Psoas muscle (tissue), 8 donors: Measurements from ENCODE around the gene ITPR2. TPM values are rescaled to one million over a fixed set of nuclear protein-coding genes. Genes with fewer than 3 reads are reported as not detected.
"Not testable (repeated sequence)": the region's sequence is repeated elsewhere in the genome, so short reads cannot be mapped to it uniquely, and the experiment has no call there.

Experiments
- ATAC-seq, 4 donors: fragments of 200-7000 bp; cut with Tn5 transposase; one replicate each; pipeline ENCODE4 v1.9.1; 2020; ENCODE audit warnings: moderate library complexity in 3 of 4, mild to moderate bottlenecking in 2 of 4
- DNase-seq, 2 donors: peaks; one replicate each; pipeline ENCODE4 v3.0.0-alpha.2; 2020
- H3K27ac ChIP-seq: fragments of 200-600 bp; one replicate; pipeline ENCODE4 v1.8.0; 2022
- H3K27me3 ChIP-seq, 3 donors: fragments of 200-600 bp in 1 of 3; one replicate each; pipeline versions ENCODE4 v1.6.1 to v1.8.0; 2013 to 2022; ENCODE audit warnings: low read length in 2 of 3, mild to moderate bottlenecking in 2 of 3, moderate library complexity in 1 of 3; ENCODE audit not compliant: insufficient read depth in 3 of 3
- H3K36me3 ChIP-seq, 2 donors: fragments of 200-600 bp in 1 of 2; one replicate each; pipeline versions ENCODE4 v1.6.1 to v1.8.0; 2013 to 2022; ENCODE audit warnings: low read depth in 1 of 2, mild to moderate bottlenecking in 1 of 2, moderate library complexity in 1 of 2; ENCODE audit not compliant: insufficient read depth in 1 of 2
- H3K4me1 ChIP-seq: fragments of 200-600 bp; one replicate; pipeline ENCODE4 v1.8.0; 2022
- H3K4me3 ChIP-seq: fragments of 200-600 bp; one replicate; pipeline ENCODE4 v1.8.0; 2022; ENCODE audit warnings: mild to moderate bottlenecking
- H3K9me3 ChIP-seq: fragments of 200-600 bp; one replicate; pipeline ENCODE4 v1.8.0; 2022
- WGBS, 3 donors: extraction: QIAGEN DNeasy Blood & Tissue Kit; methylation state at CpG; one replicate each; pipeline versions ENCODE4 v1.1.6 to v1.1.7; 2013; 5-methylcytosine and 5-hydroxymethylcytosine counted together
- intact Hi-C, 2 donors: fragments of 100-400 bp; cut with DNase I; formaldehyde crosslinking; loops; one replicate each; pipeline versions ENCODE4 v1.11.0 to v1.14.2; 2022
- polyA plus RNA-seq, 3 donors: library from polyadenylated mRNA; stranded (reverse); fragments of 200-250 nt; gene quantifications; one replicate each; pipeline ENCODE4 v1.2.3, GENCODE V29; 2013
- total RNA-seq, 4 donors: library from RNA; stranded (reverse); fragmentation: NEBNext Ultra II Directional in 2 of 4; extraction: Animal tissue kit (Norgen Biotek cat#: 25700) in 2 of 4; gene quantifications; one replicate each; pipeline versions ENCODE4 v1.2.1 to v1.2.4, GENCODE V29; 2021 to 2023
- TF ChIP-seq, protein P1 (sequence below): fragments of 200-600 bp; IDR thresholded peaks from one replicate; pipeline ENCODE4 v1.8.0; 2022; ENCODE audit warnings: antibody characterized with exemption
- donor health status: healthy with polysubstance abuse.
- donor health status: DM: no; HTN: no; CAD: no; lungs with moderate emphysema.
- donor health status: Bipolar disorder and iron deficiency.
- donor health status: healthy.
- donor health status: DM: yes; HTN: yes; CAD: no.
- donor health status: DM: no; HTN: no; CAD: no.
- donor health status: DM: no; HTN: no; CAD: no.
- donor health status: DM: yes; HTN: yes; CAD: no.

The ITPR2 gene
- total and polyA plus RNA-seq, 7 donors, result 0.86 to 10.3 (median 6.1) TPM

GRCh38 chr12:26431211-26431610 is 401.8 kb downstream of the ITPR2 start:
- H3K4me1 ChIP-seq, result no peaks in the 10 kb centered on the region
- H3K4me3 ChIP-seq, result no peak overlapping the region
- no peak for DNase-seq
- WGBS, 3 donors, result 17 to 34% (median 25%) methylated on average over 3 of the region's 3 CpGs
- H3K36me3 ChIP-seq, result no peaks in the 10 kb centered on the region
- no peaks in the 10 kb centered on the region for H3K9me3 ChIP-seq
- ATAC-seq, result no peak
- H3K27ac ChIP-seq, result no peak overlapping the region
- intact Hi-C loops, result loop anchor here (5.0 to 10.0 kb wide), 2 partner anchors 334 to 336 kb away; no protein-coding TSS in a partner anchor
- TF ChIP-seq, protein P1, sequence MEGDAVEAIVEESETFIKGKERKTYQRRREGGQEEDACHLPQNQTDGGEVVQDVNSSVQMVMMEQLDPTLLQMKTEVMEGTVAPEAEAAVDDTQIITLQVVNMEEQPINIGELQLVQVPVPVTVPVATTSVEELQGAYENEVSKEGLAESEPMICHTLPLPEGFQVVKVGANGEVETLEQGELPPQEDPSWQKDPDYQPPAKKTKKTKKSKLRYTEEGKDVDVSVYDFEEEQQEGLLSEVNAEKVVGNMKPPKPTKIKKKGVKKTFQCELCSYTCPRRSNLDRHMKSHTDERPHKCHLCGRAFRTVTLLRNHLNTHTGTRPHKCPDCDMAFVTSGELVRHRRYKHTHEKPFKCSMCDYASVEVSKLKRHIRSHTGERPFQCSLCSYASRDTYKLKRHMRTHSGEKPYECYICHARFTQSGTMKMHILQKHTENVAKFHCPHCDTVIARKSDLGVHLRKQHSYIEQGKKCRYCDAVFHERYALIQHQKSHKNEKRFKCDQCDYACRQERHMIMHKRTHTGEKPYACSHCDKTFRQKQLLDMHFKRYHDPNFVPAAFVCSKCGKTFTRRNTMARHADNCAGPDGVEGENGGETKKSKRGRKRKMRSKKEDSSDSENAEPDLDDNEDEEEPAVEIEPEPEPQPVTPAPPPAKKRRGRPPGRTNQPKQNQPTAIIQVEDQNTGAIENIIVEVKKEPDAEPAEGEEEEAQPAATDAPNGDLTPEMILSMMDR, result no peak
- no peaks in the 10 kb centered on the region for H3K27me3 ChIP-seq

DNA sequence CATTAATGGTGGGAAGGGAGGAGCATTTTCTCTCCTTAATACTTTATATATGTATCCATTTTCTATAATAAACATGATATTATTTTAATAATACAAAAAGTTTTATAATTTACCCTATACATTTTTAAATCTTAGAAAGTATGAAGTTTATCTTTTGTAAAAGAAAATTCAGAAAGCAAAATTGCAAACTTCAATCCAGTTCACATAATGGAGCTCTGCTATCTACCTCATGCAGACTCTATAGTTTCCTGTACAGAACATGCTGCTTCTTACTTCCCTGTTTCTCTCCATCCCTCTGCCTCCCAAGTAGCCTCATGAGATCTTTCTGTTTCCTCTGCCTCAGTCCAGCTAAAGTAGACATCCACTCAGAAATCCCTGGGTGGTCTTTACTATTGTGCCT is 402.4 kb downstream of the ITPR2 start:
- not testable (repeated sequence) for ATAC-seq, H3K27ac ChIP-seq, H3K4me3 ChIP-seq, DNase-seq, H3K36me3 ChIP-seq, H3K4me1 ChIP-seq, H3K9me3 ChIP-seq, H3K27me3 ChIP-seq
- intact Hi-C loops, result loop anchor here (5.0 to 10.0 kb wide), 2 partner anchors 333 to 336 kb away; no protein-coding TSS in a partner anchor

- no peak for ATAC-seq
- 90 to 97% (median 94%) methylated on average over 2 of the region's 2 CpGs for WGBS, 3 donors
Measured at GRCh38 chr12:26429070-26429691, 403.8 kb downstream of the ITPR2 start.

GRCh38 chr12:26428420-26428819 is 404.6 kb downstream of the ITPR2 start:
- WGBS, 3 donors, result 89 to 93% (median 89%) methylated on average over 2 of the region's 2 CpGs
- Histone ChIP-seq H3K36me3 (no peaks in the 10 kb centered on the region), H3K9me3 (no peaks in the 10 kb centered on the region), H3K4me3 (no peak overlapping the region), H3K27ac (no peak overlapping the region), H3K4me1 (no peaks in the 10 kb centered on the region), H3K27me3 (no peaks in the 10 kb centered on the region)
- TF ChIP-seq, protein P1, result no peak
- intact Hi-C loops, result no loop called here
- ATAC-seq (no peak), DNase-seq (no peak)

More at GRCh38 chr12:26429070-26429691, 403.8 kb downstream of the ITPR2 start:
- Histone ChIP-seq H3K4me1 (no peaks in the 10 kb centered on the region), H3K27me3 (no peaks in the 10 kb centered on the region), H3K36me3 (no peaks in the 10 kb centered on the region), H3K27ac (no peak overlapping the region), H3K4me3 (no peak overlapping the region), H3K9me3 (no peaks in the 10 kb centered on the region)
- intact Hi-C loops, result no loop called here
- TF ChIP-seq, protein P1, result no peak
- DNase-seq, result no peak

GRCh38 chr12:26426652-26427051 is 406.3 kb downstream of the ITPR2 start:
- H3K27ac ChIP-seq, result no peak overlapping the region
- ATAC-seq, result no peak
- H3K4me3 ChIP-seq, result no peak overlapping the region
- WGBS, 3 donors, result 98% methylated on average over 1 of the region's 1 CpG
- no peaks in the 10 kb centered on the region for H3K27me3 ChIP-seq
- no peaks in the 10 kb centered on the region for H3K4me1 ChIP-seq
- no peaks in the 10 kb centered on the region for H3K36me3 ChIP-seq
- intact Hi-C loops, result no loop called here
- TF ChIP-seq, protein P1, result no peak
- no peaks in the 10 kb centered on the region for H3K9me3 ChIP-seq
- no peak for DNase-seq
